ENCODE data around the gene ZNF777. TPM values are rescaled to one million over a fixed set of nuclear protein-coding genes. Genes with fewer than 3 reads are reported as not detected.
"Not testable (repeated sequence)": the region's sequence is repeated elsewhere in the genome, so short reads cannot be mapped to it uniquely, and the experiment has no call there.

ZNF777 gene
- total RNA-seq (2014; rRNA removed; shearing (Covaris generic)): 9.9 and 12.2 TPM in 2 replicates

GRCh38 chr7:149460493-149461277, at the start of gene ZNF777:
Gene ZNF777, minus strand, starts transcription at chr7:149461062. Its CDS starts 5,040 bp downstream, at chr7:149456022.
- peak; percentile 84 for DNase-seq (ENCODE audit: low spot score)

- no peak for DNase-seq (ENCODE audit: low spot score)
Observed at GRCh38 chr7:149510248-149510647, 49.4 kb upstream of the ZNF777 start.

GRCh38 chr7:149509774-149510173, 48.9 kb upstream of the ZNF777 start:
- no peak for DNase-seq (ENCODE audit: low spot score)

DNA sequence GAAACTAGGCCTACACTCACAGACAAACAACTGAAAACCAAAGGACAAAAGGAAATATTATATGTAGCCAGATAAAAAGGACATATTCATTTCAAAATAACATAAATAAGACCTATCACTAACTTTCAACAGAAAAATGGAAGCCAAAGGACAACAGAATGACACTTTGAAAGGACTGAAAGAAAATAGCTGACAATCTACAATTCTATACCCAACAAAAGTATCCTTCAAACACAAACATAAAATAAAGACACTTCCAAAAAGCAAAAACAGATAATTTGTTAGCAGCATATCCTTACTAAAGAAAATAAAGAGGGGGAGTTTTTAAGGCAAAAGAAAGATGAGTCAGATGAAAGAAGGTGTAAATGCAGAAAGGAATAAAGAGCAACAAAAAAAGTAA, 44.7 kb upstream of the ZNF777 start:
- DNase-seq (ENCODE audit: low spot score): no peak

DNA sequence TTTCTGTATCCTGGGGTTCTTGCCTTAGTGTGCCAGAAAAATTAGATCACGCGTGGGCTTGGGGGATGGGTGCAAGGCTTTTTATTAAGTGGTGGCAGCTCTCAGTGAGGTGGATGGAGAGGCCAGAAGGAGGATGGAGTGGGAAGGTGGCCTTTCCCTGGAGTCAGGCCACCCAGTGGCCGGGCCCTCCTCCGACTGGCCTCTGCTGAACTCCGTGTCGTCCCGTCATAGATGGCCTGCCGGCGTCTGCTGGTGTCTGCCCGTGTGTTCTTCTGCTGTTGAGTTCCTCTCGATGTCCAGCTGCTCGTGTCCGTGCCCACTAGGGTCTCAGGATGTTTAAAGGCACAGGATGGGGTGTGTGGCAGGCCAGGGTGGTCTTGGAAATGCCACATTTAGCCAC, 40.8 kb upstream of the ZNF777 start:
- DNase-seq (ENCODE audit: low spot score): no peak

- DNase-seq (ENCODE audit: low spot score): no peak
Observed at GRCh38 chr7:149500910-149501309, 40.0 kb upstream of the ZNF777 start.

DNA sequence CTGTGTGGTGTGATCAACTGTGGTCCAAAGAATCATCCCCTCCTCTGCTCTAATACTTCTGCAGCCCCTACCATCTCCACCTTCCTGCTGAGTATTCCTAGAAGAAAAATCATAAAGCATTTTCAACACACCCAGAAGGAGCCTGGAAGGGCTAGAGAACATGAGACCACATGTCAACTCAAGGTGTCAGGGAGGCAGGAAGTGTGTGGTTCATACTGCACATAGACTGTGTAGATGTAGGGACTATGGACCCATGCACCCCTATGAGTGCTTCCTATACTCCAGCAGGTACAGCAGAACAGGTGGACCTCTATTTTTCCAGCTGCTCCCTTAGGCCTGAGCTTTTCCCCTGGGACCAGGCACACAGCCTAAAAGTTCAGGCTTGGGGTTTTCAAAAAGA, 39.3 kb upstream of the ZNF777 start:
- no peak for DNase-seq (ENCODE audit: low spot score)

DNA sequence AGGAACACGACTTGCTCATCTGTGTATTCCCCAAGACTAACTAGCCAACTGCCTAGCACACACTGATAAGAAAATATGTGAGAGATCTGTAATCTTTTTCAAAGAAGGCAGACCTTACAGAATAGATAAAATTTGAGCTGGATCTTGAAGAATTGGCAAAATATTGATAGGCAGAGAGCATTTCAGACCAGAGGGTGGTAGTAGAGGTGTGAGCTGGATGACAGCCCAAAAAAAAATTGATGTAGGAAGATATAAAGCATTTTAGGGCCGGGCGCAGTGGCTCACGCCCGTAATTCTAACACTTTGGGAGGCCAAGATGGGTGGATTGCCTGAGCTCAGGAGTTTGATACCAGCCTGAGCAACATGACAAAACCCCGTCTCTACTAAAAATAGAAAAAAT, 37.9 kb upstream of the ZNF777 start:
- no peak for DNase-seq (ENCODE audit: low spot score)

DNA sequence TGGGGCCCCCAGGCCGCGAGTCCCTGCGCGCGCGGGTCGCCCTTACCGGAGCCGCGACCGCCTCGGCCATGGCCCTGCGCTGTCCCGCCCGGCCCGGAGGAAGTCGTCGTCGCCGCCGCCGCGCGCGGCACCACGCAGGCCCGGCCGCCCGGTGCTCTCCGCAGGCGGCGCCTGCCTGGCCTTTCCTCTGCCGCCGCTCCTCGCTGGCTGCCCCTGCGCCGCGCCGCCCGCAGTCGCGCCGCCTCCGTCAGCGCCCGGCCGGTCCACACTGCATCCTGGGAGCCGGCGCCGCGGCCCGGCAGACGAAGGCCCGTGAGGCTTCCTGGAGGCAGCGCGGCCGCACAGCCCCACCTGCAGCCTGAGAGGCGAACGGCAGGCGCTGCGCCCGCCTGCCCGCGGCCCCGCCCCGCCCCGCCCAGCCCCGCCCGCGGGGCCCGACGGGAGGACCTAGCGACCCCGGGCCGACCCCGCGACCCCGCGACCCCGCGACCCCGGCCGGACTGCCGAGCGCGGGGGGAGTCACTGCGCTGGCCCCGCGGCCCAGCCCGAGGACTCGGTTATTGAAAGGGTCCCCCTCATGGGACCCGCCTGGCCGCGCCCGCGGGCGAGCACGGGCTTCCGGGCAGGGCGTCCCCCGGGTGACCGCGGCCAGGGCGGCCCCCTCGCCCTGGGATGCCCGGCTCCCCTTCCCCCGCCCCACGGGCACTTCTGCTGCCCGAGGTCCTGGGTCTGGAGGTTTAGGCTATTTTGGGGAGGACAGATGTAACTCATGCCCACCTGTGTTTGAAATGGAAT, 36.8 kb upstream of the ZNF777 start, which contains the start of gene ZNF746:
TSS of gene ZNF746 (minus strand) at position 343 of the 795 bp plus-strand sequence. CDS start at position 70, 273 bp downstream.
- peak; percentile 94 for DNase-seq (ENCODE audit: low spot score)

DNA sequence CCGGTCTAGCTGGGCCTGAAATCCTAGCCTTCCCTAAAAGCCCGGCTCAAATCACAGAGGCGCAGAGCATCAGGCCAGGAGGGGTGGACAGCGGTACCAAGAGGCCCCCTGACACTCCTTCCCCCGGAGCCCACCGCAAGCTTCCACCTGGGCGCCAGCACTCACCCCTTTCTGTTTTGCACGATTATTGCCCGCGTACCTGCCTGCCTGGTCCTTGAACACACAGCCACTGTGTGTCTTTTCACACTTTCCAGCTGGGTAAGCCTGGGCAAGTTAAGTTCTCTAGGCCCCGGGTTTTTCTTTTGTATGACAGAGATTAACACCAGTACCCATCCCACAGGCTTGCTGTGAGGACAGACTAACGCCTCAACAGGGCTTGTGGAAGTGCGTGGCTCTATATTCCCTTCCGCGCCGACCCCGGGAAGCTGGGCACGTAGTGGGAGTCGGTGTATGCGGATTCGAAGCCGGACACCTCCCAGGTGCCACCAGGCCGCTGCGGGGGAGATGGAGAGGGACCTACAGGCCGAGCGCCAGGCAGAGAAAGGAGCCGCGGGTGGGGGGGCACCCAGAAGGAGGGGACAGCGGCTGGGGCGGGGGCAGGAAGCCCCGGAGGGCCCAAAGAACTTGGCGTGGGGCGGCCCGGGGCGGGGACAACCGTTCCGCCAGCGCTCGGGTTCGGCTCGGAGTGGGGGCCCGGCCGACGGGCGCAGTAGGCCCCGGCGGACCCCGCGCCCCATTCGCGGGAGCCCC, 36.0 kb upstream of the ZNF777 start:
- peak; percentile 51 for DNase-seq (ENCODE audit: low spot score)

DNA sequence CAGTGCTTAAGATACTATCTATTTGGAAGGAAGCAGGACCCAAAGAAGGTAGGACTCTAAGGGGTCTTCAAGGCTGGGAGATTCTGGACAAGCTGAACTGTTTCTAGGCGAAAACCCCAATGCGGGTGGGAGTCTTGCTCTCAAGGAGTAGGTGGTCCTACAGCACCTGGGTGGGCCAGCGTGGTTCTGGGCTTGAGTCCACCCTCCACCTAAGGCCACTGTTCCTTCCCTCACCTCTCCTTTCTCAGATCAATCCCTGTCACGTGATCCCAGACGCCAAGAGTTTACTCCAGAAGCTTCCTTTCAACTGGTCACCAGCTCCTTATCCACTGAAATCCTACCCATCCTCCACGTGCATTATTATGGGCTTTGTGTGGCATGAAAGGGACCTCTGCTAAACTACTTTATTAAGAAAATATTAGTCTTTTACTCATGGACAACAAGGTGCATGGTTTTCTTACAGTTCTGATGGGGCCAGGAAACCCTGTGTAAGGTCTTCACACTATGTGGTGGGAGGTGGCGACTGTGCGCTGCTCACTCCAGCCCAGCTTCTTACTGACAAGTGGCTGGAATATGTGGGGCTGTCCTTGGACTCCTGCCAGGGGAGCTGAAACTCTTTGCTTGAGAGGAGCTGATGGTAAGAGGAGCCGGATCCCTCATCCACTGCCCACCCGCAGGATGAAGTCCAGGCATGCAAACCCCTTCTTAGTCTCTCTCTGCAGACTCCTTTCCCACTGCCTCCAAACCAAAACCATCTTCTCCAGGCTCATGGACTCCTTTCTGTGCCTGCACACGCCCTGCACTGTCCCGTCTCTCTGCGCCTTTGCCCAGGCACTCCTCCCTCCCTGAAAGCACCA, 35.2 kb upstream of the ZNF777 start:
- peak; percentile 64 for DNase-seq (ENCODE audit: low spot score)

GRCh38 chr7:149494738-149495368, 34.0 kb upstream of the ZNF777 start:
- no peak for DNase-seq (ENCODE audit: low spot score)

DNA sequence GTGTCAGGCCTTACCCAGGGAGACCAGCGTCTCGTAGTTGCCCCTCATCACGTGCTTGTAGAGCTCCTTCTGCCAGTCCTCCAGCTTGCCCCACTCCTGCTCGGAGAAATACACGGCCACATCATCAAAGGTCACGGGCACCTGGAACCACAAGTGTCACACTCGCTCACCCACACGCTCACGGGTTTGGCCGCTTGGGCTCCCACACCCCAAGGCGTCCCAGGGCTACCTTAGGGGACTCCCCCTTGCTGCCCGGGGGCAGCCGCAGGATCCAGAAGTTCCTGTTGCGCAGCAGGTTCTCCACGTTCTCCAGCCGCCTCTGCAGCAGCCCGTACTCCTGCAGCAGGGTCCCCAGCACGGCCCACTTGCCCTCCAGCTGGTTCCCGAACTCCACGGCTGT, 33.1 kb upstream of the ZNF777 start:
- not testable (repeated sequence) for DNase-seq (ENCODE audit: low spot score)

DNA sequence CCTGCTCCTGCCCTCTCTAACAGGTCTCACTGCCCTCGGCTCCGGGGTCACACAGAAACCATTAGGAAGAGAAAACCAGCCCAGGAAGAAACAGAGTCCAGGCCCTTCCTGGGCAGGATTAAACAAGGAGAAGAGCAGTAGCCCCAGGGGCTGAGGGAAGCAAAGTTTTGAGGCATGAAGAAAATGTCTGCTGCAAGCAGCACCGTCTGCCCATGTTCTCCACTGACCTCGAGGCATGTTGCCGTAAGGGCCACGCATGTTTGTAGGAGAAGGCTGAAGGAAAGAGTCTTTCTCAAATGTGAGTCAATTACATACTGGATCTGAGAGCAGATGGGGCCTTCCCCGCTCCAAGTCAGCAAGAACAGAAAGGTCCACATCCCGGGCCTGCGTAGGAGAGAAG, 32.5 kb upstream of the ZNF777 start:
- DNase-seq (ENCODE audit: low spot score): no peak

DNA sequence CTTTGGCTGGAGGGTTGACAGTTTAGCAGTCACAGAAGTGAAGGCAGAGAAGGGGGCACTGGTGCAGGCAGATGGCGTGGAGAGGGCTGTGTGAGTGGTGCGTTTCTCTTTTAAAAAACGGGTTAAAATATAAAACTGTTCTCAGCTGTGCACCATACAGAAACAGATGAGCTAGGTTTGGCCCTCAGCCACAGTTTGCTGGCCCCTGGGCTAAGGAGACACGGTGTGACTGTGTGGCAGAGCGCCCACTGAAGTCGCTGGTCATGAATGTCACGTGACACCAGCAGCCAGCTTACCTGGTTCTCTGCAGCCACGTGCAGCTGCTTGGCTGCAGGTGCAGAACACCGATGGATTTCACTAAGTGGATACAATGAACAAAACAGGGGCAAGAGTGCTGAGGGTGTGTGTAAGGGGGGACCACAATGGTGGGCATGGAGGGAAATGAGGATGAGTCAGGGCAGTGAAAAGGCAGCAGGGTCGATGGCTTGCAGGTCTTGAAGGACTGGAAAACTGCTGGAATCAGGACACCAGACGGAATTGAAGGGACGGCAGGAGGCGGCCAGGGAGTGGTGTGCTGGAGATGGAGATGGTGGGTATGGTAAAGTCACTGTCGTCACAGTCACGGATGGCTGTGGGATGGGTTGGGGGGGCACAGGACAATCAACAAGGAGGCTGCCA, 29.4 kb upstream of the ZNF777 start:
- no peak for DNase-seq (ENCODE audit: low spot score)

DNA sequence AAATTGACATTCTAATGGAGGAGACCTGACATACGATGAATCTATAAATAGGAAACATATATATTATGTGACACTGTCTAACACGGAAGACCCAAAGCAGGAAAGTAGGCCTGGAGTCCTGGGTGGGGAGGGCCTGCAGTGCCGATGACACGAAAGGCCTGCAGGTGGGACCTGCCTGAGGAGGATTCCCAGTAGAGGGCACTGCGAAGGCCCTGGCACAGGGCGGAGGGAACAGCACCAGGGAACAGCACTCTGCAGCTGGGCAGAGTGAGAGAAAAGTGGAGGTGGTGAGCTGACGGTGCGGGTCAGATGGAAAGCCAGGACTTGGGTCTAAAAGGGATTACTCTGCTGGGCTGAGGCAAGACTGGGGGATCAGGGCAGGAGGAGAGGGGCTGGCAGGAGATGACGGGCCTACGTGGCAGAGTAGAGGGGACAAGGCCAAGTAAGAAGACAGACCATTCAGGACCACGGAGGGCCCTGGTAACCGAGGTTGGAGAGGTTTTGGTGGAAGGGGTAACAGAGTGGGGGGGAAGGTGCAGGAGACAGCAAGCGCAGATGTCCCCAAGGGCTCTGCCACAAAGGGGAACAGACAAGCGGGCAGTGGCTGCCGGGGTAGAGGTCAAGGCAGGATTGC, 28.6 kb upstream of the ZNF777 start:
- DNase-seq (ENCODE audit: low spot score): peak; percentile 54

DNA sequence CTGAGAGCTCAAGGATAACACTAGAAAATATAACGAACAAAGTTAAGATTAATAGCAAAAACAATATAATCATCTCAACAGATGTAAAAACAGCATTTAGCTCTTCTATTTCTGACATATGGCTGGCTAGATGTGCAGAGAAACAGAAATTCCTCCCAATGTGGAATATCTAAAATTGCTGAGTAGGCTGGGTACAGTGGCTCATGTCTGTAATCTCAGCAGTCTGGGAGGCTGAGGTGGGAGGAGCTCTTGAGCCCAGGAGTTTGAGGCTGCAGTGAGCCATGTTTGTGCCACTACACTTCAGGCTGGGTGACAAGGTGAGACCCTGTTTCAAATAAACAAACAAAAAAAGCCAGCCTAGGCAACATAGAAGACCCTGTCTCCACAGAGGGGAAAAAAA, 18.7 kb upstream of the ZNF777 start:
- DNase-seq (ENCODE audit: low spot score): no peak

DNA sequence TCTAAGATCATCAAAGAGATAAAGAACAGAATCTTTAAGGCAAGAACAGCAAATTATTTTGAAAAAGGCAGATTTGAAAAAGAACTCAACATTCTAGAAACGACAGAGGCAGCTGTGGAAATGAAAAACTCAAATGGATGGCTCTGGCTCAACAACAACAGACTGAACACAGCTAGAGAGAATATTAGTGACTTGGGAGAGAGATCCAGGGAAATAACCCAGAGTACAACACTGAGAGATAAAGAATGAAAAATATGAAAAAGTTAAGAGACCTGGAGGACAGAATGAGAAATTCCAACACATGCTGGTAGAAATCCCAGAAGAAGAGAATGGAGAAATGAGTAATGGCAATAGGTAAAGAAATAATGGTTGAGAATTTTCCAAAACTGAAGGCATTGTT, 17.9 kb upstream of the ZNF777 start:
- DNase-seq (ENCODE audit: low spot score): no peak
